Suppressor macrophage treated with lipopolysaccharide for 4 hours (primary cell): Measurements from ENCODE around the gene C19orf47.
"Not testable (repeated sequence)": the region's sequence is repeated elsewhere in the genome, so short reads cannot be mapped to it uniquely, and the experiment has no call there.

Source experiments
- DNase-seq: peaks from one replicate; pipeline ENCODE4 v3.0.0-alpha.2; 2020

Gene C19orf47

GRCh38 chr19:40374084-40374483 lies 25.9 kb upstream of the C19orf47 start:
- DNase-seq: no peak

DNA sequence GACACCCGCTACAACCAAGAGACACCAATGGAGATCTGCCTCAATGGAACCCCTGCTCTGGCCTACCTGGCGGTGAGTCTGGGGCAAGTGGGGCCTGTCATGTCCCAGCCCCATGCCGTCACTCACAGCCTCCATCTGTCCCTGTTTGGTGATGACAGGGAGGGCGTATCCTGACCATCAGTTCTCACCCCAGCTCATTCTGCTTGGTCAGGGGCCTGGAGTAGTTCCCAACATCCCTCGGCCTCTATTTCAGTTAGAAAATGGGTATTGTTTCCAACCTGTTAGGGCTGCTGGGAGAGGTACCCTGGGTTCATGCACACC lies 23.6 kb upstream of the C19orf47 start:
- no peak for DNase-seq

GRCh38 chr19:40370997-40371801 lies 23.0 kb upstream of the C19orf47 start:
- DNase-seq: no peak

DNA sequence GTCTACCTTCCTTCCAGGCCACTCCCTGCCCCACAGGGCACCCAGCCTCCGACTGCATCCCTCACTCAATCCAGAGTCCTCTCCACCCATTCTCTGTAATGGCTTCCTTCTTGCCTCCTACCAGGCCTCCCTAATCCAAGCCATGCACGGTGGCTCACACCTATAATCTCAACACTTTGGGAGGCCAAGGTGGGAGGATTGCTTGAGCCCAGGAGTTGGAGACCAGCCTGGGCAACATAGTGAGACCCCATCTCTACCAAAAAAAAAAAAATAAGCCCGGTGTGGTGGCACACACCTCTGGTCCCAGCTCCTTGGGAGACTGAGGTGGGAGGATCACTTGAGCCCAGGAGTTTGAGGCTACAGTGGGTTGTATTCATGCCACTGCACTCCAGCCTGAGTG lies 22.1 kb upstream of the C19orf47 start:
- DNase-seq: not testable (repeated sequence)

- DNase-seq: no peak
Measured at GRCh38 chr19:40369797-40370196, 21.6 kb upstream of the C19orf47 start.

DNA sequence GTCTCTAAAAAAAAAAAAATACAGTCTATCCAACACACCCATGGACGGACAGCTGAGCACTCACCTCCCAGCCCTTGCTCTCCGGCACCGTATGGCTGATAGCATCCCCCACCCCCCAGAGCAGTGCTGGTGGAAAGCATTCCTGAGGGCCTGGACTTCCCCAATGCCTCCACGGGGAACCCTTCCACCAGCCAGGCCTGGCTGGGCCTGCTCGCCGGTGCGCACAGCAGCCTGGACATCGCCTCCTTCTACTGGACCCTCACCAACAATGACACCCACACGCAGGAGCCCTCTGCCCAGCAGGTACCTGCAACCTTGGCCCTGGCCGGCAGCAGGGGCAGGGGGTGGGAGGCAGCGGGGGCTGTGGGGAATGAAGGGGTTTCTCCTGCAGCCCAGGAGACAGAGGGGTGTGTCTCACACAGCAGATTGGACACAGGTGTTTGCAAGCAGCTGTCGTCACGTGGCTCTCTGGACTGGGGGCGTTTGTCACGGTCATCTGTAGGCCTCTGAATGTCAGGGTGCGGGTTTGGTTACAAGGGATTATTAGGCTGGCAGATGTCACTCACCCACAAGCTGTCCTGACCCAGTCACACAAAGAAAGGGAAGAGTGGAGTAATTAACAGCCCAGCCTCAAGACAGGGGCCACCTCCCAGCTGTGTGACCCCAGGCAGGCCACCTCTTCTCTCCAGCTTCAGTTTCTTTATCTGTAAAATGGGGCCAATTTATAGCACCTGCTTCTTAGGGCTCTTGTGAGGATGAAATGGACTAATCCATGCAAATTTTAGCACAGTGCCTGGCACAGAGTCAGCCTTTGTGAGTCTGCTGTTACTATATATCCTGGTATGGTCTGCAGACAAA lies 19.6 kb upstream of the C19orf47 start:
- no peak for DNase-seq

DNA sequence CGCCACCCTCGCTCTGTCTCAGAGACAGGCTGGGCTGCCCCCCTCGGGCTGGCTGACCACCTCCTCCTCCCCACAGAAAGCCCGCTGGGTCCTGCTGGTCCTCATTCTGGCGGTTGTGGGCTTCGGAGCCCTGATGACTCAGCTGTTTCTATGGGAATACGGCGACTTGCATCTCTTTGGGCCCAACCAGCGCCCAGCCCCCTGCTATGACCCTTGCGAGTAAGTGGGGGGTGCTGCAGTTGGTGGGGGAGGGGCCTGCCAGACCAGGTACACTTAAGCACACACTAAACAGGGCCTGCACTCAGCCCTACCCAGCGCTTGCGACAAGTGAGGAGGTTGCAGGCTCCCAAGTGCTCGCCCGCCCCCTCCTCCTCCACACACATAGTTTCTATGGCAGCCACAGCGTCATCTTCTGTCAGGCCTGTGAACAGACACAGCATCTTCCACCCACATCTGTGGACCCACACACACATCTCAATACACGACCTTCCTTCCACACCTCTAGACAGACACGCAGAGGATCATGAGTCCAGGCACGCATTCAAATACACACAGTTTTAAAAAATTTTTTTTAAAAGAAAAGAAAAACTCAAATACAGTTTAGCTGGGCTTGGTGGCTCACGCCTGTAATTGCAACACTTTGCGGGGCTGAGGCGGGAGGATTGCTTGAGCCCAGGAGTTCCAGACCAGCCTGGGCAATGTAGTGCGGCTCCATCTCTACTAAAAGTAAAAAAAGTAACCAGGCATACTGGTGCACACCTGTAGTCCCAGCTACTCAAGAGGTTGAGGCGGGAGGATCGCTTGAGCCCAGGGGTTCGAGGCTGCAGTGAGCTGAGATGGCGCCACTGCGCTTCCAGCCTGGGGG lies 18.7 kb upstream of the C19orf47 start:
- DNase-seq: no peak

DNA sequence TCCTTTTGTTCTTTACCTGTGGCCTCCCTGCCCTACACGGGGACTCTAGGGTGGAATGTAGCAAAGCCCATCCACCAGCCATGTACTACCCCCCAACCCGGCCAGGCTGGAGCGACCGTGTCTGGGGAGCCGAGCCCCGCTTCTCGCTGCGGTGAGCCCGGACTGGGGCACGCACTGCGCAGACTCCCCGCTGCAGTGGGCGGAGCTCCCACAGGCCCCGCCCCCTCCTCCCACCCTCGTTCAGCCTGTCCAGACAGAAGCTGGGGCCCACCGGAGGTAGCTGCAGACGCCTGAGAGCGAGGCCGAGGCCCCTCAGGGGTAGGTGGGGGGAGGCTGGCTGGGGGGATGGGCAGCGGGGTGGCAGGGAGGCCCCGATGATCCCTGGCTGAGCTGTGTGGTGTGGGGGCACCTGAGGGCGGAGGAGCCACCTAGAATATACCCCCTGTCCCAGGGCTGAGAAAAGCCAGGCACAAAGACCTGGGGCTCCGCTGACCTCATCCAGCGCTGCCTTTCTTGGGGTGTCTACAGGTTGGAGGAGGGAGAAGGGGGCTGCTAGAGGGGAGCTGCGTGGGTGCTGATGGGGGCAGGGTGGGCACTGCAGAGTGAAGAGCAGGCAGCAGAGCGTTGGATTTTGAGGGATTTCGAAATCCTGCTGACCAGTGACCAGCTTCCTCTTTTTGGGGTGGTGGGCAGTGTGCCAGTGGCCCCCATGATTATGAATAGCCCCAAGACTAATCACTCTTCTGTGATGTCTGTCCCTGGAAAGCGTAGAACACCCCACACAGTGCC lies 17.6 kb upstream of the C19orf47 start:
- peak; percentile 87 for DNase-seq

- no peak for DNase-seq
Measured at GRCh38 chr19:40365010-40365409, 16.8 kb upstream of the C19orf47 start.

GRCh38 chr19:40363069-40363468 lies 14.9 kb upstream of the C19orf47 start:
- DNase-seq: peak; percentile 78

DNA sequence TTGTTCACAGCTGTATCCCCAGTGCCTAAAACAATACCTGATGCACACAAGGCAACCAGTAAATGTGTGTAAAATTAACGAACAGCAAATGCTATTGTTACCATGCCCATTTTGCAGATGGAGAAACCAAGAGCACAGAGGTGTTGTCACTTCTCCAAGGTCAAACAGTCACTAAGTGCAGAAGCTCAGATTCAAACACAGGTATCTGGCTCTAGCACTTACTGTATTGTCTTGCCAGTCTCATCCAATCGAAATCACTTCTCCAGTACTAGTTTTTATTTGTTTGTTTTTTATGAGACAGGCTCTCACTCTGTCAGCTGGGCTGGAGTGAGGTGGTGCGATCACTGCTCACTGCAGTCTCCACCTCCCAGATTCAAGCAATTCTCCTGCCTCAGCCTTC lies 14.0 kb upstream of the C19orf47 start:
- DNase-seq: no peak

- peak; percentile 82 for DNase-seq
Measured at GRCh38 chr19:40360708-40361241, 12.6 kb upstream of the C19orf47 start.

DNA sequence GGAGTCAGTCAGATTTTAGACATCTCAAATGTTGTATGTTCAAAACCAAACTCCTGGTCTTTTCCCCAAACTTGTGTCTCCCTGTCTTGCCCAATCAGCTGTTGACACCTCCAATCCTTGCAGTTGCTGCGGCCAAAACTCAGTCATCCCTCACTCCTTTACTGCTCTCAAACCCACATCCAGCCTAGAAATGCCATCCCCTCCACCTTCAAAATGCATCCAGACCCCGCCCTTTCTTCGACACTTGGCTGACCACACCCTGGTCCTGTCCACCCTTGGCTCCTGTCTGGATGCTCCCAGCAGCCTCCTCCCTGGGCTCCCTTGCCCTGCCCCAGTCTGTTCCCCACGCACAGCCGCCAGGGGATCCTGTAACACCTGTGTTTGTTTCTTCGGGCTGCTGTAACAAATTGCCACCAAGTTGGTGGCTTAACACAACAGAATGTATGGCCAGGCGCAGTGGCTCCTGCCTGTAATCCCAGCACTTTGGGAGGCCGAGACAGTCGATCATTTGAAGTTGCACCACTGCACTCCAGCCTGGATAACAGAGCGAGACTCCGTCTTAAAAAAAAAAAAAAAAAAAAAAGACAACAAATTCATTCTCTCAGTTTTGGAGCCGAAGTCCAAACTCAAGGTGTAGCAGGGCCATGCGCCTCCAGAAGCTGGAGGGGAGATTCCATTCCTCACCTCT lies 12.0 kb upstream of the C19orf47 start:
- no peak for DNase-seq

DNA sequence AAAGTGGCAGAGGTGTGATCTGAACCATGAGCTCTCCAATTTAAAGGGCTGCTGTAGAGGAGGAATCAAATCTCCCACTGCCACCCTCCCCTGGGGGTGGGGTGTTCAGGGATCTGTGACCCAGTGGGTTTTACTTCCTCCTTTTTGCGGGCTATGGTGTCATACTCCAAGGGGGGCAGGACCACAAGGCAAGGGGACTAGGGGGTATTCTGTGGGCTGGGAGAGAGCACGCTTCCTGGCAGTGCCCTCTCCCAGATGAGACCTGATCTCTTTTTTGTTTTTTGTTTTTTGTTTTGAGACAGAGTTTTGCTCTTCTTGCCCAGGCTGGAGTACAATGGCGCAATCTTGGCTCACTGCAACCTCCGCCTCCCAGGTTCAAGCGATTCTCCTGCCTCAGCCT lies 10.6 kb upstream of the C19orf47 start:
- DNase-seq: peak; percentile 89

GRCh38 chr19:40357640-40358039 lies 9.4 kb upstream of the C19orf47 start:
- peak; percentile 22 for DNase-seq

DNA sequence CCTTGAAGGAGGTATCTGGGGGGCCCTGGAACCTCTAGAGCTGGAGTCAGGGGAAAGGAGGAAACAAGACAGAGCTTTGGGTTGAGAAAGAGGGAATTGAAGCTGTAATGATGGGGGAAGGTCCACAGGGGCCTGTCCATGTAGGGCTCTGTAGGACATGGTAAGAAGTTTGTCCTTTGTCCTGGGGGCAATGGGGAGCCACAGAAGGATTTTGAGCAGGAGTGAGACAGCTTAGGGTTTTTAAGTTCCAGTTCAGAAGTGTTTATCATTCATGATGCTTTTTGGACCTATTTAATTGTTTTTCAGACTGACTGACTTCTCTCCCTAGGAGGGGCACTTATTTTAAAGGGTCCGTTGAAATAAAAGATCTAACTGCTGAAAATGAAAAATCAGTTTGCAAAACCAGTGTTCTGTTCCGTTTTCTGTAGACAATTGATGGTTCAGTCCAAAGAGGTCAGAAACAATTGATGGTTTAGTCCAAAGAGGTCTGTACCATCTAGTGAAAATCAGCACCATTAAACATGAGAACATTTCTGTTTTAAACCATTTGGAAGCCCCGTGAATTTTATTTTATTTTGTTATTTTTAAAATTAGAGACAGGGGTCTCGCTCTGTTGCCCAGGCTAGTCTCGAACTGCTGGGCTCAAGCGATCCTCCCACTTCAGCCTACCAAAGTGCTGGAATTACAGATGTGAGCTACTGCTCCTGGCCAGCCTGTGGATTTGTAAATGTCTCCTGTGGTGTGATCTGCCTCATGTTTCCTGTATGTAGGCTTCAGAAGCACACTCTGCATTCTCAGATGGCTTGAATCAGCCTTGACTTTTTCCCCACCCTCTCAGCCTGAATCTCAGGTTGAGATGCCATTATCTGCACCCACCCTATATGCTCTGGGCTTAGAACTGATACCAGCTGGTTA lies 8.7 kb upstream of the C19orf47 start:
- no peak for DNase-seq

GRCh38 chr19:40355975-40356680 lies 7.9 kb upstream of the C19orf47 start:
- no peak for DNase-seq

DNA sequence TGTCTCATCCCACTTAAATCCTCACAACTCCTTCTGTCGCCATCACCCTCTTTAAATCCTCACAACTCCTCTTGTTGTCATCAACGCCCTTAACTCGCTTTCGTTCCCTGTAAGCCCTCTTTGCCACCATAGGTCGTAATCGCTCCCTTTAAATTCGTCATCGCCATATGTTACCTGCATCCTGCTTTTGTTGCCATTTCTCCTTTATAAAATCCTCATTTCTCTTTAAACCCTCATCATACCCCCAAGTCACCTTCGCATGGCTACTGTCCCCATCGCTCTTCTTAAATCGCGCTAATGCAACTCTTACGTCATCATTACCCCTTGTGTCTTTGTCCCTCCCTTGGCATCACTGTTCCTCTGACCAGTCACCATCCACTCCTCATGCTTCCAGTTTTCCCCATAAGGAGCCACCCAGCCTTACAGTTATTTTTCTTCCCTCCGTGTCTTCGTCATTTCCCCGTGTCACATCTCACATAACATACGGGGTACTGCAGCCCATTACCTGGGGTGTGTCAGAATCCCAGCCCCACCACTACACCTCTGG lies 837 bp upstream of the C19orf47 start:
- DNase-seq: peak; percentile 57

GRCh38 chr19:40344422-40344821 lies 3.8 kb downstream of the C19orf47 start:
- DNase-seq: no peak
